ENCODE results near the gene HOXC9. TPM values are rescaled to one million over a fixed set of nuclear protein-coding genes. Genes with fewer than 3 reads are reported as not detected.

HOXC9 gene
- total RNA-seq, 4 donors from 2014 or later: 0.28 to 2.0 (median 0.44) TPM; not detected in 1

- no peak for TF ChIP-seq CTCF (IDR thresholded peaks at IDR 0.05)
- DNase-seq (ENCODE audit: low spot score) (no peak), ATAC-seq (ENCODE audit: low FRiP score) (no peak)
Observed at GRCh38 chr12:53969588-53970259, 30.2 kb upstream of the HOXC9 start.

- no peak for DNase-seq (ENCODE audit: low spot score)
- TF ChIP-seq CTCF (IDR thresholded peaks at IDR 0.05): no peak
- ATAC-seq (ENCODE audit: low FRiP score): no peak
Observed at GRCh38 chr12:53970451-53970850, 29.5 kb upstream of the HOXC9 start.

- no peak for DNase-seq (ENCODE audit: low spot score)
- TF ChIP-seq CTCF (IDR thresholded peaks at IDR 0.05): no peak
- ATAC-seq (ENCODE audit: low FRiP score): no peak
Observed at GRCh38 chr12:53971129-53971528, 28.8 kb upstream of the HOXC9 start.

GRCh38 chr12:53971686-53972085, 28.3 kb upstream of the HOXC9 start:
- no peak for TF ChIP-seq CTCF (IDR thresholded peaks at IDR 0.05)
- DNase-seq (ENCODE audit: low spot score) (no peak), ATAC-seq (ENCODE audit: low FRiP score) (no peak)

GRCh38 chr12:53972152-53972702, 27.7 kb upstream of the HOXC9 start:
- ATAC-seq (ENCODE audit: low FRiP score) (peak; percentile 34), DNase-seq (ENCODE audit: low spot score) (no peak)
- TF ChIP-seq CTCF (IDR thresholded peaks at IDR 0.05): no peak

- no peak for TF ChIP-seq CTCF (IDR thresholded peaks at IDR 0.05)
- ATAC-seq (ENCODE audit: low FRiP score): no peak
- DNase-seq (ENCODE audit: low spot score): no peak
Observed at GRCh38 chr12:53972722-53973235, 27.2 kb upstream of the HOXC9 start, which contains the start of gene HOXC11. Gene HOXC11 (plus strand): TSS chr12:53973126. CDS start chr12:53973242, 116 bp downstream.
